ENCODE results near the gene MYB.

DNA sequence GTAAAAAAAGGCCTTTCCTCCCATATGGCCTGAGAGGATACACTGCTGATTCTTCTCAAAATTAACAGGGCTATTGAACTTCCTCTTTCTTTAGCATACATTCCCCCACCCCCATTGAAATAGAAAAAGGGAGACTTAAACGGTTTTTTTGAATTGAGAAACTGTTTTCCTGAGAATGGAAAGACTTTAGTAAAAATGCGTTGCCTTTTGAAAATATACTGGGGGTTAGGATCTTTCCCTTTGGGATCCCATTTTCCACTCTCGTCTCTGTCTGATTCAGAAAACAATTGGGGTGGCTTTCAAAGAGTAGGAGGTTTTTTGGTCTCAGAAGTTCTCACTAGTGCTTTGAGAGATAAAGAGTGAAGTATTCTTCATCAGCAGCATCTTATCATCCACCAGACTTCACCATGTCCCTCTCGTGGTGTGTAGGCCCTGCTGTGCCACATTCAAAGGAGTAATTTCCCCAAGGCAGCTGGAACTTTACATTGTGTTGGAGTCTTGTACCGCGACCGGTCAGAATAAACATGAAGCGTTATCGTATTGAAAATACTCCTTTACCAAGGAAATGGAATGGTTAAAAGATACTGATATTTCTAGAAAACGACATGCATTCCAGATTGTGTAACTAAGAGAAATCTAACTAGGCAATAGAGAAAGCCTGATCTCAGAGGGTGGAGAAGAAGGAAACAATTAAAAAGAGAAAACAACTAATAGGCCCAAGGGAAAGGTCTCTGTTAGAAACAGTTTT, 10.6 kb downstream of the MYB start:
- TF ChIP-seq GATA3 (IDR thresholded peaks at IDR 0.05; ENCODE audit: low read depth, low read length) = no peak
- TF ChIP-seq GATA2 (IDR thresholded peaks at IDR 0.05; ENCODE audit: low read depth, low read length) = no peak

All from SH-SY5Y (cell line).